GM12878 (cell line): ENCODE results near the gene DNAI2. TPM values are rescaled to one million over a fixed set of nuclear protein-coding genes. Genes with fewer than 3 reads are reported as not detected.

Experiments
- ATAC-seq: fragments of 200-7000 bp; cut with Tn5 transposase; 3 replicates; pipeline ENCODE4 v1.9.1; 2020; ENCODE audit warnings: mild to moderate bottlenecking, moderate library complexity
- BruUV-seq: library from RNA; stranded (reverse); fragments of 400-500 nt; replicated peaks from 2 replicates; lab custom pipeline; 2021; lab: Mats Ljungman, UMichigan
- CTCF ChIA-PET: fragments of 300-600 bp; sonication (Branson Sonifier 250); formaldehyde crosslinking; extraction: SDS; loops from one replicate; lab custom pipeline; 2021; ENCODE audit warnings: inconsistent platforms; lab: Yijun Ruan, JAX
- POLR2A ChIA-PET: fragments of 350-600 bp; formaldehyde crosslinking; extraction: SDS; loops from one replicate; lab custom pipeline; 2021; ENCODE audit warnings: inconsistent platforms; lab: Charles Lee
- RAD21 ChIA-PET: fragments of 300-600 bp; sonication (Branson Sonifier 250); formaldehyde crosslinking; loops from one replicate; lab custom pipeline; 2023; ENCODE audit warnings: antibody characterized with exemption; ENCODE audit not compliant: unreplicated experiment; lab: Charles Lee
- SMC1A ChIA-PET: fragments of 300-600 bp; sonication (Branson Sonifier 250); formaldehyde crosslinking; loops from one replicate; lab custom pipeline; 2023; ENCODE audit not compliant: unreplicated experiment, uncharacterized antibody; lab: Charles Lee
- DNase-seq: peaks from one replicate; pipeline ENCODE4 v3.0.0-alpha.2; 2011; ENCODE audit warnings: low read depth, low spot score
- FAIRE-seq: peaks from 3 replicates; lab custom pipeline; 2011; peaks lifted over from hg19 to GRCh38; lab: Jason Lieb, UNC
- H2AFZ ChIP-seq: 2 replicates; pipeline ENCODE4 v1.6.0; 2011; ENCODE audit warnings: low read depth, low read length, control low read depth; ENCODE audit not compliant: control insufficient read depth
- H3K27ac ChIP-seq: 2 replicates; pipeline ENCODE4 v1.5.1; 2011; ENCODE audit warnings: control low read depth; ENCODE audit not compliant: control insufficient read depth, insufficient read depth
- H3K27me3 ChIP-seq, 2 experiments: replicated peaks in 1 of 2; 2 replicates each; pipeline versions ENCODE4 v1.6.0 to v1.6.1; 2011; ENCODE audit warnings: low read length in 1 of 2; ENCODE audit not compliant: control insufficient read depth in 2 of 2, insufficient read depth in 2 of 2
- H3K36me3 ChIP-seq, 2 experiments: 2 replicates each; pipeline ENCODE4 v1.5.1; 2011; ENCODE audit warnings: low read length in 1 of 2; ENCODE audit not compliant: control insufficient read depth in 2 of 2, insufficient read depth in 2 of 2
- H3K4me1 ChIP-seq: 2 replicates; pipeline ENCODE4 v1.6.1; 2011; ENCODE audit warnings: mild to moderate bottlenecking, low read length, moderate library complexity, mixed read lengths; ENCODE audit not compliant: control insufficient read depth, insufficient read depth
- H3K4me2 ChIP-seq: 2 replicates; pipeline ENCODE4 v1.6.0; 2011; ENCODE audit warnings: control low read depth; ENCODE audit not compliant: control insufficient read depth, insufficient read depth
- H3K4me3 ChIP-seq: fragments of 200-600 bp; sonication (generic); 2 replicates; pipeline ENCODE4 v1.5.1; 2016
- H3K79me2 ChIP-seq: 2 replicates; pipeline ENCODE4 v1.6.0; 2011; ENCODE audit warnings: low read length; ENCODE audit not compliant: control insufficient read depth, insufficient read depth
- H3K9ac ChIP-seq: 2 replicates; pipeline ENCODE4 v1.8.0; 2011; ENCODE audit warnings: low read length, control low read depth, mixed read lengths; ENCODE audit not compliant: control insufficient read depth, insufficient read depth
- H3K9me3 ChIP-seq: replicated peaks from 3 replicates; pipeline ENCODE4 v1.5.1; 2011; ENCODE audit warnings: mild to moderate bottlenecking, low read length; ENCODE audit not compliant: control insufficient read depth, insufficient read depth
- H4K20me1 ChIP-seq: 2 replicates; pipeline ENCODE4 v1.6.0; 2011; ENCODE audit not compliant: control insufficient read depth, insufficient read depth
- BRCA1 ChIP-seq: IDR thresholded peaks from 2 replicates; pipeline ENCODE4 v1.6.1; 2011; ENCODE audit warnings: low read depth, low read length, improper control_type of control experiment
- CEBPB ChIP-seq, 2 experiments: fragments of 150-350 bp in 1 of 2; IDR thresholded peaks; 2 replicates each; pipeline ENCODE4 v1.6.1; 2012 to 2014; ENCODE audit warnings: low read depth in 2 of 2, low read length in 2 of 2, borderline replicate concordance in 1 of 2, inconsistent platforms in 1 of 2
- CHD1 ChIP-seq: IDR thresholded peaks from 2 replicates; pipeline ENCODE4 v1.6.1; 2012; ENCODE audit warnings: low read depth, low read length, improper control_type of control experiment
- EP300 ChIP-seq, 2 experiments: fragments of 150-350 bp in 1 of 2; IDR thresholded peaks; 2 replicates each; pipeline ENCODE4 v1.6.1; 2011 to 2012; ENCODE audit warnings: low read depth in 2 of 2, low read length in 2 of 2, borderline replicate concordance in 1 of 2, improper control_type of control experiment in 1 of 2, inconsistent platforms in 1 of 2; ENCODE audit not compliant: control insufficient read depth in 1 of 2
- ESRRA ChIP-seq: IDR thresholded peaks from 2 replicates; pipeline ENCODE4 v1.6.1; 2012; ENCODE audit warnings: mild to moderate bottlenecking, low read length, improper control_type of control experiment
- PKNOX1 ChIP-seq: fragments of 450-650 bp; IDR thresholded peaks from 2 replicates; pipeline ENCODE4 v1.6.1; 2016; ENCODE audit warnings: mild to moderate bottlenecking
- RFX5 ChIP-seq: IDR thresholded peaks from 2 replicates; pipeline ENCODE4 v1.6.1; 2011; ENCODE audit warnings: low read depth, low read length, improper control_type of control experiment
- SKIL ChIP-seq: fragments of 450-650 bp; IDR thresholded peaks from 2 replicates; pipeline ENCODE4 v1.6.1; 2017; ENCODE audit warnings: mild to moderate bottlenecking, low read depth, inconsistent platforms; ENCODE audit not compliant: poor library complexity, severe bottlenecking
- WGBS: methylation state at CpG from one replicate; pipeline ENCODE4 v1.1.6; 2016; ENCODE audit warnings: low lambda C conversion rate; ENCODE audit not compliant: insufficient replicate concordance, insufficient coverage; ENCODE audit errors: missing lambda C conversion rate; 5-methylcytosine and 5-hydroxymethylcytosine counted together
- in situ Hi-C: fragments of 300-500 bp; cut with MboI; formaldehyde crosslinking; loops from 9 replicates; pipeline ENCODE4 v1.14.3; 2018; ENCODE audit warnings: mixed read lengths
- intact Hi-C: fragments of 100-400 bp; cut with micrococcal nuclease; formaldehyde crosslinking; loops from one replicate; pipeline ENCODE4 v1.14.2; 2022; ENCODE audit not compliant: unreplicated experiment
- polyA plus RNA-seq, 11 experiments: library from polyadenylated mRNA; depleted of rRNA in 4 of 11; unstranded in 6 of 11; stranded (reverse) in 5 of 11; fragments of >200 nt; fragmentation: Nextera tagmentation in 4 of 11; fragmentation: Illumina TruSeq in 1 of 11; extraction: Ambion mirVana in 4 of 11; extraction: Trizol in 1 of 11; gene quantifications; 1 replicate in 1 of 11; 2 replicates in 10 of 11; pipeline versions ENCODE4 v1.2.1 to v1.2.3, GENCODE V29; 2011 to 2016; ENCODE audit warnings: inconsistent platforms in 2 of 11, missing spikeins in 2 of 11, low read depth in 1 of 11
- total RNA-seq, 4 experiments: library from RNA; depleted of rRNA in 3 of 4; stranded (reverse); fragments of >200 nt in 3 of 4; fragmentation: Illumina TruSeq in 1 of 4; extraction: Trizol in 1 of 4; gene quantifications; 2 replicates each; pipeline versions ENCODE4 v1.2.1 to v1.2.3, GENCODE V29; 2013 to 2021
- TF ChIP-seq, protein P1 (sequence below): IDR thresholded peaks from 2 replicates; pipeline ENCODE4 v1.6.1; 2012; ENCODE audit warnings: low read length, inconsistent platforms
- TF ChIP-seq, protein P2 (sequence below): IDR thresholded peaks from 2 replicates; pipeline ENCODE4 v1.6.1; 2011; ENCODE audit warnings: borderline replicate concordance, low read depth, mild to moderate bottlenecking, moderate library complexity, mixed read lengths, low read length; ENCODE audit not compliant: insufficient read depth; ENCODE audit errors: extremely low read length
- TF ChIP-seq, protein P3 (sequence below): IDR thresholded peaks from 2 replicates; pipeline ENCODE4 v1.6.1; 2012; ENCODE audit warnings: mild to moderate bottlenecking, low read depth, low read length

The DNAI2 gene
- total and polyA plus RNA-seq, 10 of the 15 experiments (the other 5 are each of a cell fraction or from before 2014, with no cell fraction given), result 0.04 to 1.8 (median 0.13) TPM

- TF ChIP-seq, protein P1, sequence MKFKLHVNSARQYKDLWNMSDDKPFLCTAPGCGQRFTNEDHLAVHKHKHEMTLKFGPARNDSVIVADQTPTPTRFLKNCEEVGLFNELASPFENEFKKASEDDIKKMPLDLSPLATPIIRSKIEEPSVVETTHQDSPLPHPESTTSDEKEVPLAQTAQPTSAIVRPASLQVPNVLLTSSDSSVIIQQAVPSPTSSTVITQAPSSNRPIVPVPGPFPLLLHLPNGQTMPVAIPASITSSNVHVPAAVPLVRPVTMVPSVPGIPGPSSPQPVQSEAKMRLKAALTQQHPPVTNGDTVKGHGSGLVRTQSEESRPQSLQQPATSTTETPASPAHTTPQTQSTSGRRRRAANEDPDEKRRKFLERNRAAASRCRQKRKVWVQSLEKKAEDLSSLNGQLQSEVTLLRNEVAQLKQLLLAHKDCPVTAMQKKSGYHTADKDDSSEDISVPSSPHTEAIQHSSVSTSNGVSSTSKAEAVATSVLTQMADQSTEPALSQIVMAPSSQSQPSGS, result no peak
- no peak for TF ChIP-seq RFX5
- TF ChIP-seq, protein P2, sequence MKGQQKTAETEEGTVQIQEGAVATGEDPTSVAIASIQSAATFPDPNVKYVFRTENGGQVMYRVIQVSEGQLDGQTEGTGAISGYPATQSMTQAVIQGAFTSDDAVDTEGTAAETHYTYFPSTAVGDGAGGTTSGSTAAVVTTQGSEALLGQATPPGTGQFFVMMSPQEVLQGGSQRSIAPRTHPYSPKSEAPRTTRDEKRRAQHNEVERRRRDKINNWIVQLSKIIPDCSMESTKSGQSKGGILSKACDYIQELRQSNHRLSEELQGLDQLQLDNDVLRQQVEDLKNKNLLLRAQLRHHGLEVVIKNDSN, result no peak
- TF ChIP-seq PKNOX1, result no peak
- TF ChIP-seq CEBPB (IDR thresholded peaks at IDR 0.05; ENCODE audit: borderline replicate concordance in 1 of 2, low read depth in 2 of 2, low read length in 2 of 2), result no peak
These were observed 69.7 kb downstream of the DNAI2 start (continued) for GRCh38 chr17:74343526-74344284.

GRCh38 chr17:74344658-74345057 lies 70.6 kb downstream of the DNAI2 start:
- ChIA-PET CTCF (interaction anchor here (0.6 kb wide), 1 partner anchor 142 kb away, joined by 4 read pairs; no protein-coding TSS in a partner anchor), RAD21 (no interaction called here), SMC1A (no interaction called here), POLR2A (no interaction called here)
- ATAC-seq (no peak), DNase-seq (no peak), FAIRE-seq (no peak)
- Histone ChIP-seq H3K27ac (no peak overlapping the region), H3K36me3 (no peaks in the 10 kb centered on the region), H3K4me3 (no peak overlapping the region), H3K4me2 (no peak overlapping the region), H3K9me3 (no peaks in the 10 kb centered on the region), H2AFZ (no peak overlapping the region), H3K4me1 (no peaks in the 10 kb centered on the region), H3K27me3 (no peaks in the 10 kb centered on the region; a peak in 2 of 4 replicates), H4K20me1 (no peaks in the 10 kb centered on the region), H3K79me2 (no peaks in the 10 kb centered on the region), H3K9ac (no peak overlapping the region)
- no TSS peak for BruUV-seq
- intact Hi-C loops (no loop called here), in situ Hi-C loops (no loop called here)
- WGBS, result 60% methylated on average over 21 of the region's 21 CpGs
- TF ChIP-seq SKIL (no peak), EP300 (IDR thresholded peaks at IDR 0.05; ENCODE audit: borderline replicate concordance in 1 of 2, control insufficient read depth in 1 of 2, low read depth in 2 of 2, low read length in 2 of 2) (no peak), ESRRA (no peak), CHD1 (no peak), BRCA1 (no peak)
- TF ChIP-seq, protein P3, sequence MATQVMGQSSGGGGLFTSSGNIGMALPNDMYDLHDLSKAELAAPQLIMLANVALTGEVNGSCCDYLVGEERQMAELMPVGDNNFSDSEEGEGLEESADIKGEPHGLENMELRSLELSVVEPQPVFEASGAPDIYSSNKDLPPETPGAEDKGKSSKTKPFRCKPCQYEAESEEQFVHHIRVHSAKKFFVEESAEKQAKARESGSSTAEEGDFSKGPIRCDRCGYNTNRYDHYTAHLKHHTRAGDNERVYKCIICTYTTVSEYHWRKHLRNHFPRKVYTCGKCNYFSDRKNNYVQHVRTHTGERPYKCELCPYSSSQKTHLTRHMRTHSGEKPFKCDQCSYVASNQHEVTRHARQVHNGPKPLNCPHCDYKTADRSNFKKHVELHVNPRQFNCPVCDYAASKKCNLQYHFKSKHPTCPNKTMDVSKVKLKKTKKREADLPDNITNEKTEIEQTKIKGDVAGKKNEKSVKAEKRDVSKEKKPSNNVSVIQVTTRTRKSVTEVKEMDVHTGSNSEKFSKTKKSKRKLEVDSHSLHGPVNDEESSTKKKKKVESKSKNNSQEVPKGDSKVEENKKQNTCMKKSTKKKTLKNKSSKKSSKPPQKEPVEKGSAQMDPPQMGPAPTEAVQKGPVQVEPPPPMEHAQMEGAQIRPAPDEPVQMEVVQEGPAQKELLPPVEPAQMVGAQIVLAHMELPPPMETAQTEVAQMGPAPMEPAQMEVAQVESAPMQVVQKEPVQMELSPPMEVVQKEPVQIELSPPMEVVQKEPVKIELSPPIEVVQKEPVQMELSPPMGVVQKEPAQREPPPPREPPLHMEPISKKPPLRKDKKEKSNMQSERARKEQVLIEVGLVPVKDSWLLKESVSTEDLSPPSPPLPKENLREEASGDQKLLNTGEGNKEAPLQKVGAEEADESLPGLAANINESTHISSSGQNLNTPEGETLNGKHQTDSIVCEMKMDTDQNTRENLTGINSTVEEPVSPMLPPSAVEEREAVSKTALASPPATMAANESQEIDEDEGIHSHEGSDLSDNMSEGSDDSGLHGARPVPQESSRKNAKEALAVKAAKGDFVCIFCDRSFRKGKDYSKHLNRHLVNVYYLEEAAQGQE, result no peak
